HepG2 (cell line): ENCODE measurements around the gene SCAMP3. TPM values are rescaled to one million over a fixed set of nuclear protein-coding genes. Genes with fewer than 3 reads are reported as not detected.

Source experiments
- ARNT2 ChIP-seq: sonication (generic); formaldehyde crosslinking; IDR thresholded peaks from 2 replicates; pipeline ENCODE4 v1.8.0; 2022; ENCODE audit warnings: mild to moderate bottlenecking, low read depth, missing genetic modification reagents, moderate library complexity
- CBFB ChIP-seq: sonication (generic); formaldehyde crosslinking; IDR thresholded peaks from 2 replicates; pipeline ENCODE4 v1.4.0; 2020; ENCODE audit warnings: missing genetic modification reagents
- FOSL2 ChIP-seq: sonication (generic); formaldehyde crosslinking; IDR thresholded peaks from 2 replicates; pipeline ENCODE4 v1.4.0; 2020; ENCODE audit warnings: missing genetic modification reagents
- FOXJ3 ChIP-seq: sonication (generic); formaldehyde crosslinking; IDR thresholded peaks from 2 replicates; pipeline ENCODE4 v1.4.0; 2020; ENCODE audit warnings: missing genetic modification reagents, mild to moderate bottlenecking, borderline replicate concordance
- GABPB1 ChIP-seq: IDR thresholded peaks from 2 replicates; pipeline ENCODE4 v1.6.1; 2016; ENCODE audit warnings: mild to moderate bottlenecking, missing genetic modification reagents, moderate library complexity, missing compliant biosample characterization
- HDAC2 ChIP-seq: sonication (generic); formaldehyde crosslinking; IDR thresholded peaks from 2 replicates; pipeline ENCODE4 v1.4.0; 2020; ENCODE audit warnings: missing genetic modification reagents
- HOXA3 ChIP-seq: sonication (generic); formaldehyde crosslinking; IDR thresholded peaks from 2 replicates; pipeline ENCODE4 v1.5.0; 2020; ENCODE audit warnings: missing genetic modification reagents
- IRF2 ChIP-seq: IDR thresholded peaks from 2 replicates; pipeline ENCODE4 v1.6.1; 2018; ENCODE audit warnings: missing genetic modification reagents, missing compliant biosample characterization
- LBX2 ChIP-seq: sonication (generic); formaldehyde crosslinking; IDR thresholded peaks from 2 replicates; pipeline ENCODE4 v1.5.0; 2020; ENCODE audit warnings: missing genetic modification reagents, mild to moderate bottlenecking, borderline replicate concordance
- MLXIP ChIP-seq: sonication (generic); formaldehyde crosslinking; IDR thresholded peaks from 2 replicates; pipeline ENCODE4 v1.9.0; 2021; ENCODE audit warnings: missing genetic modification reagents, borderline replicate concordance
- NFAT5 ChIP-seq: sonication (generic); formaldehyde crosslinking; IDR thresholded peaks from 2 replicates; pipeline ENCODE4 v1.4.0; 2020; ENCODE audit warnings: missing genetic modification reagents
- REPIN1 ChIP-seq: sonication (generic); formaldehyde crosslinking; IDR thresholded peaks from 2 replicates; pipeline ENCODE4 v1.8.0; 2022; ENCODE audit warnings: missing genetic modification reagents, low read depth, mild to moderate bottlenecking, borderline replicate concordance
- SUZ12 ChIP-seq: fragments of 150-350 bp; IDR thresholded peaks from 2 replicates; pipeline ENCODE4 v1.6.1; 2014; ENCODE audit warnings: low read depth, low read length
- ZNF17 ChIP-seq: sonication (generic); formaldehyde crosslinking; IDR thresholded peaks from 2 replicates; pipeline ENCODE4 v1.5.0; 2020; ENCODE audit warnings: mild to moderate bottlenecking, missing genetic modification reagents
- ZNF205 ChIP-seq: IDR thresholded peaks from 2 replicates; pipeline ENCODE4 v1.6.1; 2018; ENCODE audit warnings: missing biosample characterization, missing genetic modification reagents
- ZNF281 ChIP-seq: sonication (generic); formaldehyde crosslinking; IDR thresholded peaks from 2 replicates; pipeline ENCODE4 v1.4.0; 2020; ENCODE audit warnings: missing genetic modification reagents, borderline replicate concordance
- ZNF296 ChIP-seq: sonication (generic); formaldehyde crosslinking; conservative IDR thresholded peaks from 2 replicates; pipeline ENCODE4 v1.5.0; 2020; ENCODE audit warnings: mild to moderate bottlenecking, missing genetic modification reagents
- ZNF44 ChIP-seq: sonication (generic); formaldehyde crosslinking; IDR thresholded peaks from 2 replicates; pipeline ENCODE4 v1.5.1; 2020; ENCODE audit warnings: mild to moderate bottlenecking, missing genetic modification reagents
- polyA plus RNA-seq, 8 experiments: library from polyadenylated mRNA; depleted of rRNA in 3 of 8; stranded (reverse) in 7 of 8; unstranded in 1 of 8; fragments of >200 nt; fragmentation: Illumina TruSeq in 4 of 8; extraction: Trizol in 4 of 8; gene quantifications; 2 replicates each; pipeline versions ENCODE4 v1.2.1 to v1.2.3, GENCODE V29; 2011 to 2016; ENCODE audit warnings: low read depth in 4 of 8, missing spikeins in 1 of 8, mixed read lengths in 1 of 8; ENCODE audit not compliant: insufficient read depth in 1 of 8
- total RNA-seq, 5 experiments: library from RNA; depleted of rRNA; stranded (reverse); fragments of >200 nt; fragmentation: Illumina TruSeq; extraction: Trizol; gene quantifications; 2 replicates each; pipeline ENCODE4 v1.2.3, GENCODE V29; 2016; ENCODE audit warnings: low read depth in 1 of 5

Gene SCAMP3
- total and polyA plus RNA-seq, 2 of the 13 experiments (the other 11 are each of a cell fraction or from before 2014, with no cell fraction given), result 46.8 to 83.3 TPM

- TF ChIP-seq MLXIP (CRISPR knock-in tag) (no peak), ZNF296 (CRISPR knock-in tag) (no peak), REPIN1 (CRISPR knock-in tag) (no peak), SUZ12 (no peak), ZNF205 (CRISPR knock-in tag) (no peak), HDAC2 (CRISPR knock-in tag) (0 out of 2 replicates have a peak, but pooled peaks have one; percentile 13), CBFB (0 out of 2 replicates have a peak, but pooled peaks have one; percentile 26), ZNF281 (CRISPR knock-in tag) (peak; percentile 95), HOXA3 (CRISPR knock-in tag) (peak; percentile 51; the same call in 1 of the 2 replicates), NFAT5 (CRISPR knock-in tag) (peak; percentile 30; the same call in 1 of the 2 replicates), FOSL2 (CRISPR knock-in tag) (no peak), GABPB1 (CRISPR knock-in tag) (peak; percentile 98), ZNF17 (CRISPR knock-in tag) (no peak), LBX2 (peak; percentile 60; the same call in 1 of the 2 replicates), FOXJ3 (CRISPR knock-in tag) (0 out of 2 replicates have a peak, but pooled peaks have one; percentile 13), ARNT2 (CRISPR knock-in tag) (no peak), ZNF44 (CRISPR knock-in tag) (no peak), IRF2 (CRISPR knock-in tag) (no peak; the same call in 1 of the 2 replicates)
Measured at GRCh38 chr1:155208541-155209311, 53.4 kb downstream of the SCAMP3 start, which contains the start of gene MTX1 (continued).
